GM11168 (cell line): Measurements from ENCODE around the gene CYP11A1.

Experiments used
- in situ Hi-C: fragments of 300-500 bp; cut with MboI; formaldehyde crosslinking; loops from one replicate; pipeline ENCODE4 v1.12.0; 2022; ENCODE audit warnings: low sequenced_read_pairs; ENCODE audit not compliant: unreplicated experiment

CYP11A1 gene

GRCh38 chr15:74357514-74357913 lies 9.9 kb downstream of the CYP11A1 start:
- in situ Hi-C loops, result loop anchor here (25.0 kb wide), 1 partner anchor 405 kb away; no protein-coding TSS in a partner anchor

GRCh38 chr15:74356050-74356449 lies 11.4 kb downstream of the CYP11A1 start:
- in situ Hi-C loops, result loop anchor here (25.0 kb wide), 1 partner anchor 406 kb away; no protein-coding TSS in a partner anchor

- in situ Hi-C loops, result loop anchor here (25.0 kb wide), 1 partner anchor 408 kb away; no protein-coding TSS in a partner anchor
Observed at GRCh38 chr15:74353992-74354391, 13.5 kb downstream of the CYP11A1 start.

GRCh38 chr15:74352393-74352910 lies 15.0 kb downstream of the CYP11A1 start:
- in situ Hi-C loops, result loop anchor here (25.0 kb wide), 1 partner anchor 410 kb away; no protein-coding TSS in a partner anchor

DNA sequence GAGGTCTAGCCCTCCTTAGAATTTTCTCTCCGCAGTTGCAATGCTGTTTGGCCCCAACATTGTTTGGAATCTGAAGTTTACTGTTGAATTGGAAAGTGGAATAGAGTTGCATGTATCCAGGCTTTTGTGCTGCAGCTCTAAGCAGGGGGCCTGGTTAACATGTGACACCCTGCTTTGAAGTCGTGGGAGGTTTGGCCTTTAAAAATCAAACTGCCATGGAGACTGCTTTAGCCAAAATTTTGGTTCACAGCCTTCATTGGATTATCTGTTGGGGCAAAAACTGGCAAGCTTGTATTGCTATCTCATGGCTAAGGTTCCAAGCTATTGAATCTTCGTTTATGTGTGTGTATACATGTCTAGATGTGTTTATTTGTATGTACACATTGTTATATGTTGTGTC lies 15.8 kb downstream of the CYP11A1 start:
- in situ Hi-C loops, result loop anchor here (25.0 kb wide), 1 partner anchor 411 kb away; no protein-coding TSS in a partner anchor

GRCh38 chr15:74350295-74351275 lies 16.9 kb downstream of the CYP11A1 start:
- in situ Hi-C loops, result loop anchor here (25.0 kb wide), 1 partner anchor 412 kb away; no protein-coding TSS in a partner anchor

GRCh38 chr15:74349241-74349778 lies 18.1 kb downstream of the CYP11A1 start:
- in situ Hi-C loops, result loop anchor here (25.0 kb wide), 2 partner anchors 938 to 1712 kb away; partner anchors contain the start of gene GOLGA6D

DNA sequence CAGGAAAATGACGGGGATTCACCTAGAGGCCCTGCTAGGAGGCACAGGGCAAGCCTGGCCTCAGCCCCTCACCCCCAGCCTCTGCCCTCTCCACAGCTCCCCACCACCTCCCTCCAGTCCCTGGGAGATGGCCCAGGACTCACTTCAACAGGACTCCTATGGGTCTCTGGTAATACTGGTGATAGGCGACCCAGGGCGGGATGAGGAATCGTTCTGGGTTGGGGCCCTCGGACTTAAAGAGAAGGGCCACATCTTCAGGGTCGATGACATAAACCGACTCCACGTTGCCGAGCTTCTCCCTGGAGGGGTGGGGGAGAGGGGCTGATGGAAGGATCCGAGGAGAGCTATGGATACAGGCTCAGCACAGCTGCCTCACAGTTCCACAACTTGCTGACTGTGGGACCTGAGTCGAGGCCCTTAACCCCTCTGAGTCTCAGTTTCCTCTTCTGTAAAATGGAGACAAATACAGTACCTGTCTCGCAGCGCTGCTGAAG lies 19.6 kb downstream of the CYP11A1 start:
- in situ Hi-C loops, result loop anchor here (25.0 kb wide), 2 partner anchors 939 to 1711 kb away; partner anchors contain the start of gene GOLGA6D

- in situ Hi-C loops, result loop anchor here (25.0 kb wide), 2 partner anchors 942 to 1708 kb away; partner anchors contain the start of gene GOLGA6D
Observed at GRCh38 chr15:74345051-74345450, 22.4 kb downstream of the CYP11A1 start.

GRCh38 chr15:74343797-74344127 lies 23.7 kb downstream of the CYP11A1 start:
- in situ Hi-C loops, result loop anchor here (25.0 kb wide), 2 partner anchors 944 to 1706 kb away; partner anchors contain the start of gene GOLGA6D

GRCh38 chr15:74343127-74343796 lies 24.2 kb downstream of the CYP11A1 start:
- in situ Hi-C loops, result loop anchor here (25.0 kb wide), 2 partner anchors 944 to 1706 kb away; partner anchors contain the start of gene GOLGA6D

GRCh38 chr15:74340150-74340549 lies 27.3 kb downstream of the CYP11A1 start:
- in situ Hi-C loops, result loop anchor here (25.0 kb wide), 2 partner anchors 947 to 1703 kb away; partner anchors contain the start of gene GOLGA6D

- in situ Hi-C loops, result loop anchor here (25.0 kb wide), 2 partner anchors 948 to 1702 kb away; partner anchors contain the start of gene GOLGA6D
Observed at GRCh38 chr15:74339371-74339770, 28.1 kb downstream of the CYP11A1 start.

DNA sequence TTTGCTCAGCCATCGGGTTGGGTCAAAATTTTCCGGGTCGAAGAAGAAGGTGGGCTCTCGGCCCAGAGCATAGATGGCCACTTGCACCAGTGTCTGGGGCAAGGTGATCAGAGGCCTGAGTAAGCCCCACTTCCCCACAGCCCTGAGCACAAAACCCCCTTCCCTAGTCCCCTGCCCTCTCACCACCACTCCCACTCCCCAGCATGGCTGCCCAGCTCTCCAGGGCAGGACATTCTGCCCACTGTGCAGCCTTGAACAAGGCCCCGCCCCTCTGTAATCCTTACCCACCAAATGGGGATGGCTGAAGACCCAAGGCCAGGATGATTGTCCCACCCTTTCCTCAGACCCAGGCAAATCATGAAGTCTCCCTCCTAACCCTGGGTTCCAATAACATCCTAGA lies 28.8 kb downstream of the CYP11A1 start:
- in situ Hi-C loops, result loop anchor here (25.0 kb wide), 2 partner anchors 949 to 1701 kb away; partner anchors contain the start of gene GOLGA6D

GRCh38 chr15:74337607-74338211 lies 29.7 kb downstream of the CYP11A1 start:
- in situ Hi-C loops, result loop anchor here (25.0 kb wide), 2 partner anchors 950 to 1700 kb away; partner anchors contain the start of gene GOLGA6D

GRCh38 chr15:74337146-74337545 lies 30.3 kb downstream of the CYP11A1 start:
- in situ Hi-C loops, result loop anchor here (25.0 kb wide), 2 partner anchors 950 to 1700 kb away; partner anchors contain the start of gene GOLGA6D

DNA sequence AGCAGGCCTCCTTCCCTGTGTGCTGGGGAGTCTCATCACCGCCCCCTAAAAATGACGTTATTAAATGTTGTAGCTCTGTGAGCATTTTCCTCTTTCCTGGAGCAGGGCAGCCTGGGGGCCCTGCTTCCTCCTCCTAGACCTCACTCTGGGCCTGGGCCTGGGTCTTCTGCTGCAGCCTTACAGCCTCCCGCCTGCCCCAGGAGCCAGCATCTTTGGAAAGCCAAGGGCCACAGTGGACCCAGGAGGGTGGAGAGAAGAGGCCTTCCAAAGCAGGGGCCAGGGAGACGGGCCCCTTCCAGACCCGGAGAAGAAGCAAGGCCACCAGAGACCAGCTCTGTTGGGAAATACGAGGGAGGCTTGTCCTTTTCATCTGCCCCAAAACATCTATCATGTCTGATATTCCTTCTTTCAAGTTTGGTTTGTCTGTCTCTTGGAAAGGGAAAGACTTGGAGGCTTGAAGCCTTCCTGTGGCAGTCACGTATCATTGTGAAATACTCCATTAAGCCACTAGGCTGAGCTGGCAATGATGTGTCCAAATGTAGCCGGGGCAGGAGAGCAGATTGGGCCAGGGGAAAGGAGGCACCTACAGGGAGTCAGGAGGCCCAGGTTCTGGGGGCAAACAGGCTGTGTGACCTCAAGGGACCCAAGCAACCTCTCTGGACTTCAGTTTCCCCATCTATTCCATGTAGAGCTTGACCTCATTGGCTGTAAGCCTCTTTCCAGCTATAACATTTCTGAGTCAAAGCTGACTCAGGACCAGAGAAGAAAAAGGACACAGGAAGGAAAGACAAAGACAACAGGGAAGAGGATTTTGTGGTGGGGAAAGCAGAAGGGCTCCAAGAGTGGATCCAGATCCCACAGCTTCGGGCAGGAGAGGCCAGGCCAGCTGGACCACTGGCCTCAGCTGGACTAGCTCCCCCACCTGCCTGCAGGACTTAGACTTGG lies 31.1 kb downstream of the CYP11A1 start:
- in situ Hi-C loops, result loop anchor here (25.0 kb wide), 2 partner anchors 951 to 1699 kb away; partner anchors contain the start of gene GOLGA6D

GRCh38 chr15:74335396-74335795 lies 32.0 kb downstream of the CYP11A1 start:
- in situ Hi-C loops, result loop anchor here (25.0 kb wide), 2 partner anchors 952 to 1698 kb away; partner anchors contain the start of gene GOLGA6D
